Heart left ventricle (tissue), 13 donors: ENCODE measurements around the gene CIAO3.

ENCODE experiments used
- CTCF ChIP-seq, 12 donors: fragments of 200-600 bp; sonication (generic) in 4 of 12; IDR thresholded peaks; one replicate each; pipeline versions ENCODE4 v1.5.0 to v1.8.0; 2018 to 2022; ENCODE audit warnings: antibody characterized with exemption in 12 of 12, mild to moderate bottlenecking in 5 of 12
- POLR2A ChIP-seq, 2 donors: fragments of 450-650 bp; IDR thresholded peaks; one replicate each; pipeline ENCODE4 v1.6.1; 2017; ENCODE audit warnings: antibody characterized with exemption in 2 of 2, mild to moderate bottlenecking in 2 of 2, moderate library complexity in 2 of 2
- donor health status: ischemic (EF 13 %, LVEDD 7.1; RV severe dilation, severe dysfunction).
- donor health status: DM: no; HTN: yes; CAD: no.
- donor health status: DM: no; HTN: no; CAD: no.
- donor health status: ischemic (EF 25% LVEDD 6.9; RV normal size, moderate dysfunction).
- donor health status: ischemic (EF 25% LVEDD 5.7; RV mildly dilated, moderate dysfunction).
- donor health status: ischemic (EF 35%, LVEDD 5.7; RV mildly dilated, moderate dysfunction).
- donor health status: nonischemic (EF 11% LVEDD 7.7; RV severe dilation, severe dysfunction).
- donor health status: DM: yes; HTN: yes; CAD: no.
- donor health status: PGD.
- donor health status: ischemic (EF 29% LVEDD 5.4; RV normal size, mild dysfunction).
- donor health status: nonischemic (EF 23%, LVEDD 6.1; RV moderate dilation, normal function).

DNA sequence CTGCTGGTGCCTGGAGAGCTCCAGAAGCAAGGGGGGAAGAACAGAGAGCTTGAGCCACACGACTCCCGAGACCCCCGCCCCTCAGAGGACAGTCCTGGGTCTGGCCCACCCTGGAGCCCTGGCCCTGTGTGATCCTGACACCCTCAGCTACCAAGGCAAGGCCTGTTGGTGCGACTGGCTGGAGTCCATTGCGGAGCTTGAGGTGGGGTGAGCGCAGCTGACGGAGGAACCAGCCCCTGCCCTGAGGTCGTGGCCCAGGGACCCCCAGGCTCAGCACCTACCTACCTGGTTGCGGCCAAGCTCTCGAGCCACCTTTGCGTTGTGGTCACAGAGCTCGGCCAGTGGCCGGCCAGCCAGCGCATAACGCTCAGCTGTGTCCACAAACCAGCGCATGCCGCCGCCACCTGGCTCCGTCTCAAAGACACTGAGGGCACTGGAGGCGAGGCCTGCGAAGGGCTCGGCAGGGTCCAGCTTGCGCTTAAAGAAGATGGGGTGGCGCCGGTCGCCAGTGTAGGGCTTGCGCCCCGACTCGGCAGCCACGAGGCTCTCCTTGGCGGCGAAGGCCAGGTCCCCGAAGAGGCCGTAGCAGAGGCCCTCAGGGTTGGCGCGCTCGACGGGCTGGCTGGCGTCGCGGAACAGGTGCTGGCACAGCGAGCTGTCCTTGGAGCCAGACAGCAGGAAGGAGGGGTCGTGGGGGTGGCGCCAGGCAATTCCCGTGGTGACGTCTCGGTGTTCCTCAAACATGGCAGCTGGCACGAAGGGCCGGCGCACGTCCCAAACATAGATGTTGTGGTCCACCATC, 54.1 kb downstream of the CIAO3 start:
- no peak for TF ChIP-seq CTCF (IDR thresholded peaks at IDR 0.05)
- TF ChIP-seq POLR2A (IDR thresholded peaks at IDR 0.05): no peak
